K562 (cell line): ENCODE results near the gene GARIN6. TPM values are rescaled to one million over a fixed set of nuclear protein-coding genes. Genes with fewer than 3 reads are reported as not detected.

Experiments
- ATAC-seq: fragments of 200-7000 bp; cut with Tn5 transposase; 3 replicates; pipeline ENCODE4 v1.9.1; 2020; ENCODE audit warnings: moderate library complexity
- BruUV-seq: library from RNA; stranded (reverse); fragments of 400-500 nt; replicated peaks from 2 replicates; lab custom pipeline; 2021; lab: Mats Ljungman, UMichigan
- CTCF ChIA-PET: fragments of 300-600 bp; formaldehyde crosslinking; extraction: SDS; loops from one replicate; lab custom pipeline; 2021; ENCODE audit warnings: low intra/inter-chr PET ratio; lab: Yijun Ruan, JAX
- POLR2A ChIA-PET: fragments of 300-600, 350-650 bp; sonication (Branson Sonifier 250); formaldehyde crosslinking; extraction: SDS; loops from one replicate; lab custom pipeline; 2021; ENCODE audit warnings: antibody characterized with exemption, inconsistent platforms; lab: Yijun Ruan, JAX
- DNase-seq, 4 experiments: peaks; one replicate each; pipeline versions ENCODE4 v3.0.0 to v3.0.0-alpha.2; 2011 to 2018; ENCODE audit warnings: low spot score in 3 of 4, mixed read lengths in 3 of 4; ENCODE audit errors: extremely low read depth in 1 of 4
- FAIRE-seq: peaks from 2 replicates; lab custom pipeline; 2011; peaks lifted over from hg19 to GRCh38; lab: Jason Lieb, UNC
- H2AFZ ChIP-seq: 2 replicates; pipeline ENCODE4 v1.6.0; 2011; ENCODE audit warnings: low read depth, low read length, control low read depth, inconsistent platforms
- H3K27ac ChIP-seq: fragments of 200-600 bp; 3 replicates; pipeline ENCODE4 v1.8.0; 2011; ENCODE audit warnings: low read depth, mild to moderate bottlenecking, control low read depth, inconsistent platforms, low read length, moderate library complexity, mixed read lengths; ENCODE audit errors: extremely low read depth
- H3K27me3 ChIP-seq, 2 experiments: fragments of 300-600 bp in 1 of 2; 2 replicates in 1 of 2; 3 replicates in 1 of 2; pipeline versions ENCODE4 v1.6.0 to v1.8.0; 2011; ENCODE audit warnings: inconsistent platforms in 2 of 2, low read length in 2 of 2, mild to moderate bottlenecking in 1 of 2, mixed read lengths in 1 of 2, moderate library complexity in 1 of 2; ENCODE audit not compliant: control insufficient read depth in 2 of 2, insufficient read depth in 2 of 2
- H3K36me3 ChIP-seq: fragments of 300-600 bp; 3 replicates; pipeline ENCODE4 v1.8.0; 2011; ENCODE audit warnings: mild to moderate bottlenecking, low read length, inconsistent platforms; ENCODE audit not compliant: control insufficient read depth, insufficient read depth
- H3K4me1 ChIP-seq, 2 experiments: fragments of 200-600 bp in 1 of 2; replicated peaks in 1 of 2; 2 replicates in 1 of 2; 3 replicates in 1 of 2; pipeline versions ENCODE4 v1.5.1 to v1.8.0; 2011; ENCODE audit warnings: inconsistent platforms in 2 of 2, low read length in 2 of 2, mild to moderate bottlenecking in 1 of 2, mixed read lengths in 1 of 2, moderate library complexity in 1 of 2; ENCODE audit not compliant: control insufficient read depth in 2 of 2, insufficient read depth in 2 of 2
- H3K4me2 ChIP-seq: 2 replicates; pipeline ENCODE4 v1.6.1; 2011; ENCODE audit warnings: low read length, control low read depth, inconsistent platforms, mixed read lengths; ENCODE audit not compliant: insufficient read depth
- H3K4me3 ChIP-seq: fragments of 200-600 bp; sonication (generic), shearing (Covaris generic); 2 replicates; pipeline ENCODE4 v1.5.1; 2016; ENCODE audit warnings: control low read depth, inconsistent platforms
- H3K79me2 ChIP-seq: fragments of 200-600 bp; 3 replicates; pipeline ENCODE4 v1.8.0; 2011; ENCODE audit warnings: low read length, inconsistent platforms; ENCODE audit not compliant: control insufficient read depth, insufficient read depth
- H3K9ac ChIP-seq, 2 experiments: 2 replicates each; pipeline versions ENCODE4 v1.6.0 to v1.6.1; 2011; ENCODE audit warnings: low read depth in 2 of 2, low read length in 2 of 2, control low read depth in 1 of 2, inconsistent platforms in 1 of 2, mild to moderate bottlenecking in 1 of 2, mixed read lengths in 1 of 2; ENCODE audit not compliant: insufficient read depth in 1 of 2
- H3K9me1 ChIP-seq: one replicate; pipeline ENCODE4 v1.6.0; 2011; ENCODE audit warnings: inconsistent platforms, mild to moderate bottlenecking, low read length, moderate library complexity; ENCODE audit not compliant: control insufficient read depth, insufficient read depth
- H3K9me3 ChIP-seq: replicated peaks from 2 replicates; pipeline ENCODE4 v1.5.1; 2011; ENCODE audit warnings: low read depth, low read length, inconsistent platforms; ENCODE audit not compliant: control insufficient read depth, insufficient read depth
- H4K20me1 ChIP-seq: replicated peaks from 2 replicates; pipeline ENCODE4 v1.6.1; 2011; ENCODE audit warnings: low read length, inconsistent platforms, mixed read lengths; ENCODE audit not compliant: control insufficient read depth, insufficient read depth
- BRD4 ChIP-seq: fragments of 200-600 bp; sonication (generic); IDR thresholded peaks from 2 replicates; pipeline ENCODE4 v1.6.1; 2017; ENCODE audit warnings: inconsistent platforms
- CBX2 ChIP-seq: fragments of 200-600 bp; sonication (generic); IDR thresholded peaks from one replicate; pipeline ENCODE4 v1.6.1; 2012; ENCODE audit warnings: mild to moderate bottlenecking, low read length, inconsistent platforms; ENCODE audit not compliant: insufficient read depth, poor library complexity, severe bottlenecking
- CHCHD3 ChIP-seq: fragments of 250-450 bp; sonication (Bioruptor Pico); IDR thresholded peaks from 2 replicates; pipeline ENCODE4 v2.1.2; 2022; ENCODE audit warnings: mild to moderate bottlenecking
- KLF1 ChIP-seq: fragments of 450-650 bp; IDR thresholded peaks from 2 replicates; pipeline ENCODE4 v1.6.1; 2016; ENCODE audit warnings: missing genetic modification characterization, missing compliant biosample characterization
- MTF1 ChIP-seq: fragments of 250-450 bp; sonication (Bioruptor Pico); IDR thresholded peaks from 2 replicates; pipeline ENCODE4 v1.9.0; 2021; ENCODE audit warnings: moderate library complexity, mild to moderate bottlenecking, inconsistent platforms, borderline replicate concordance
- PHF21A ChIP-seq: fragments of 450-650 bp; IDR thresholded peaks from 2 replicates; pipeline ENCODE4 v1.6.1; 2017; ENCODE audit warnings: low read depth, borderline replicate concordance
- STAT5A ChIP-seq: IDR thresholded peaks from 2 replicates; pipeline ENCODE4 v1.6.1; 2012; ENCODE audit warnings: low read length, inconsistent platforms, borderline replicate concordance
- TAF15 ChIP-seq: fragments of 200-400 bp; formaldehyde crosslinking; IDR thresholded peaks from 2 replicates; pipeline ENCODE4 v1.6.1; 2017; ENCODE audit warnings: mild to moderate bottlenecking, low read depth, low read length, moderate library complexity
- ZNF583 ChIP-seq: fragments of 250-450 bp; sonication (Bioruptor Pico); IDR thresholded peaks from 2 replicates; pipeline ENCODE4 v1.4.0; 2020
- WGBS: fragments of 100-300 bp; shearing (Covaris generic); methylation state at CpG from one replicate; pipeline ENCODE4 v1.1.6; 2016; ENCODE audit warnings: low coverage, mixed read lengths; ENCODE audit not compliant: insufficient coverage; ENCODE audit errors: missing lambda C conversion rate; 5-methylcytosine and 5-hydroxymethylcytosine counted together
- in situ Hi-C: fragments of 300-500 bp; cut with MboI; formaldehyde crosslinking; loops from 4 replicates; pipeline ENCODE4 v1.15.0; 2018; ENCODE audit warnings: inconsistent platforms, mixed read lengths
- intact Hi-C: fragments of 100-400 bp; cut with micrococcal nuclease; formaldehyde crosslinking; loops from 2 replicates; pipeline ENCODE4 v1.14.2; 2022
- polyA plus RNA-seq, 8 experiments: library from polyadenylated mRNA; depleted of rRNA in 4 of 8; stranded (reverse) in 5 of 8; unstranded in 3 of 8; fragments of >200 nt; fragmentation: Nextera tagmentation in 2 of 8; fragmentation: Illumina TruSeq in 1 of 8; extraction: Ambion mirVana in 2 of 8; extraction: Trizol in 1 of 8; gene quantifications; 2 replicates each; pipeline versions ENCODE4 v1.2.1 to v1.2.3, GENCODE V29; 2011 to 2014; ENCODE audit warnings: inconsistent platforms in 1 of 8, missing spikeins in 1 of 8
- total RNA-seq, 7 experiments: library from RNA; depleted of rRNA in 6 of 7; stranded (reverse); fragments of >200 nt in 6 of 7; fragmentation: Illumina TruSeq in 2 of 7; extraction: Trizol in 2 of 7; gene quantifications; 2 replicates each; pipeline versions ENCODE4 v1.2.1 to v1.2.3, GENCODE V29; 2011 to 2021; ENCODE audit warnings: low replicate concordance in 1 of 7
- TF ChIP-seq, protein P1 (sequence below): sonication (generic); formaldehyde crosslinking; IDR thresholded peaks from 2 replicates; pipeline ENCODE4 v1.8.0; 2023; ENCODE audit warnings: mild to moderate bottlenecking, missing genetic modification reagents
- TF ChIP-seq, protein P2 (sequence below), 2 experiments: fragments of 450-650 bp; conservative IDR thresholded peaks; 2 replicates each; pipeline ENCODE4 v1.6.1; 2017; ENCODE audit warnings: mild to moderate bottlenecking in 2 of 2, moderate library complexity in 2 of 2

The GARIN6 gene
- total and polyA plus RNA-seq, 9 of the 15 experiments (the other 6 are each of a cell fraction or from before 2014, with no cell fraction given): not detected

DNA sequence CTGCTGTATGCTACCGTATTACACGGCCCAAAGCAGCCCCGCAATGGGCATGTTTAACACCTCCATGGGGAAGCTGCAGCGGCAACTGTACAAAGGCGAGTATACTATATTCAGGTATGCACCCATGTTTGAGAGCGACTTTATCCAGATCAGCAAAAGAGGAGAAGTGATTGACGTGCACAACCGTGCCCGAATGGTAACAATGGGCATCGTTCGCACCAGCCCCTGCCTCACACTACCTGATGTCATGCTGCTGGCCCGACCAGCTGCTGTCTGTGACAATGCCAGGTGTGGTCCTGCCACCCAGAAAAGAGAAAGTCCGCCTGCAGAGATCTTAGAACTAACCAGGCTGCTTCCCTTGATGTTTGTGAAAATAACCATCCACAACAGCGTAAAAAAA, 630 bp downstream of the GARIN6 start:
- WGBS: under 1% methylated on average over 14 of the region's 14 CpGs
- no TSS peak for BruUV-seq

DNA sequence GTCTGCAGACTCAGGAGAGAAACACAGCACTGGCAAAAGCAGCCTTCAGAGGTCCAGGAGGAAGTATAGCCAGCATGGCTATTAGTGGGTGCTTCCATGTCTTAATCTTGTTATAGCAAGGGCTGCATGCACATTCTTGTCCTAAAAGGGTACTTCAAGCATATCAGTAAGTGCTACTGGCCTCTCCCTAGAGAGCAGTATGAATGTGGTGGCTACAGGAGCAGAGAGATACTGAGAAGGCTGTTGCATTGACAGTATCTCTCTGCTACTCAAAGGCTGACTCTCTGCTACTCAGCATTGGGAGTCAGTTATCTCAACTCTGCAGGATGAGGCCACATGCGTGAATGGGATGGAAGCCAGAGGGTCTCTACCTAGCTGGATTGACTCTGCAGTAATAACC, 2.0 kb downstream of the GARIN6 start:
- H3K4me3 ChIP-seq: no peak overlapping the region
- no TSS peak for BruUV-seq
- no peaks in the 10 kb centered on the region for H3K9me1 ChIP-seq
- no peak for ATAC-seq
- 8% methylated on average over 1 of the region's 1 CpG for WGBS
- no peak overlapping the region for H3K4me2 ChIP-seq
- H3K36me3 ChIP-seq: no peaks in the 10 kb centered on the region
- H3K27me3 ChIP-seq: no peaks in the 10 kb centered on the region
- intact Hi-C loops (no loop called here), in situ Hi-C loops (no loop called here)
- CTCF ChIA-PET: no interaction called here
- H3K4me1 ChIP-seq: no peaks in the 10 kb centered on the region
- H4K20me1 ChIP-seq: no peaks in the 10 kb centered on the region
- H3K27ac ChIP-seq: no peak overlapping the region
- H2AFZ ChIP-seq: no peak overlapping the region
- H3K9me3 ChIP-seq: no peaks in the 10 kb centered on the region
- POLR2A ChIA-PET: no interaction called here
- DNase-seq: no peak
- no peak overlapping the region for H3K9ac ChIP-seq
- no peaks in the 10 kb centered on the region for H3K79me2 ChIP-seq
- FAIRE-seq: no peak
- no peak for TF ChIP-seq MTF1 (CRISPR knock-in tag)
- no peak for TF ChIP-seq CHCHD3
- TF ChIP-seq TAF15: no peak
- TF ChIP-seq, protein P1, sequence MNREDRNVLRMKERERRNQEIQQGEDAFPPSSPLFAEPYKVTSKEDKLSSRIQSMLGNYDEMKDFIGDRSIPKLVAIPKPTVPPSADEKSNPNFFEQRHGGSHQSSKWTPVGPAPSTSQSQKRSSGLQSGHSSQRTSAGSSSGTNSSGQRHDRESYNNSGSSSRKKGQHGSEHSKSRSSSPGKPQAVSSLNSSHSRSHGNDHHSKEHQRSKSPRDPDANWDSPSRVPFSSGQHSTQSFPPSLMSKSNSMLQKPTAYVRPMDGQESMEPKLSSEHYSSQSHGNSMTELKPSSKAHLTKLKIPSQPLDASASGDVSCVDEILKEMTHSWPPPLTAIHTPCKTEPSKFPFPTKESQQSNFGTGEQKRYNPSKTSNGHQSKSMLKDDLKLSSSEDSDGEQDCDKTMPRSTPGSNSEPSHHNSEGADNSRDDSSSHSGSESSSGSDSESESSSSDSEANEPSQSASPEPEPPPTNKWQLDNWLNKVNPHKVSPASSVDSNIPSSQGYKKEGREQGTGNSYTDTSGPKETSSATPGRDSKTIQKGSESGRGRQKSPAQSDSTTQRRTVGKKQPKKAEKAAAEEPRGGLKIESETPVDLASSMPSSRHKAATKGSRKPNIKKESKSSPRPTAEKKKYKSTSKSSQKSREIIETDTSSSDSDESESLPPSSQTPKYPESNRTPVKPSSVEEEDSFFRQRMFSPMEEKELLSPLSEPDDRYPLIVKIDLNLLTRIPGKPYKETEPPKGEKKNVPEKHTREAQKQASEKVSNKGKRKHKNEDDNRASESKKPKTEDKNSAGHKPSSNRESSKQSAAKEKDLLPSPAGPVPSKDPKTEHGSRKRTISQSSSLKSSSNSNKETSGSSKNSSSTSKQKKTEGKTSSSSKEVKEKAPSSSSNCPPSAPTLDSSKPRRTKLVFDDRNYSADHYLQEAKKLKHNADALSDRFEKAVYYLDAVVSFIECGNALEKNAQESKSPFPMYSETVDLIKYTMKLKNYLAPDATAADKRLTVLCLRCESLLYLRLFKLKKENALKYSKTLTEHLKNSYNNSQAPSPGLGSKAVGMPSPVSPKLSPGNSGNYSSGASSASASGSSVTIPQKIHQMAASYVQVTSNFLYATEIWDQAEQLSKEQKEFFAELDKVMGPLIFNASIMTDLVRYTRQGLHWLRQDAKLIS (CRISPR knock-in tag): no peak
- TF ChIP-seq STAT5A: no peak
- no peak for TF ChIP-seq ZNF583 (CRISPR knock-in tag)
- no peak for TF ChIP-seq CBX2
- TF ChIP-seq PHF21A: no peak
- TF ChIP-seq BRD4: no peak

More for the DNA sequence above, 630 bp downstream of the GARIN6 start:
- ATAC-seq (no peak), DNase-seq (no peak), FAIRE-seq (no peak)
- Histone ChIP-seq H3K79me2 (no peaks in the 10 kb centered on the region), H3K9me1 (no peaks in the 10 kb centered on the region), H4K20me1 (no peaks in the 10 kb centered on the region), H3K4me2 (no peak overlapping the region), H2AFZ (no peak overlapping the region), H3K36me3 (no peaks in the 10 kb centered on the region), H3K27ac (no peak overlapping the region), H3K9me3 (no peaks in the 10 kb centered on the region), H3K4me1 (no peaks in the 10 kb centered on the region), H3K4me3 (no peak overlapping the region), H3K27me3 (no peaks in the 10 kb centered on the region), H3K9ac (no peak overlapping the region)
- TF ChIP-seq KLF1 (tag): no peak
- TF ChIP-seq, protein P2, sequence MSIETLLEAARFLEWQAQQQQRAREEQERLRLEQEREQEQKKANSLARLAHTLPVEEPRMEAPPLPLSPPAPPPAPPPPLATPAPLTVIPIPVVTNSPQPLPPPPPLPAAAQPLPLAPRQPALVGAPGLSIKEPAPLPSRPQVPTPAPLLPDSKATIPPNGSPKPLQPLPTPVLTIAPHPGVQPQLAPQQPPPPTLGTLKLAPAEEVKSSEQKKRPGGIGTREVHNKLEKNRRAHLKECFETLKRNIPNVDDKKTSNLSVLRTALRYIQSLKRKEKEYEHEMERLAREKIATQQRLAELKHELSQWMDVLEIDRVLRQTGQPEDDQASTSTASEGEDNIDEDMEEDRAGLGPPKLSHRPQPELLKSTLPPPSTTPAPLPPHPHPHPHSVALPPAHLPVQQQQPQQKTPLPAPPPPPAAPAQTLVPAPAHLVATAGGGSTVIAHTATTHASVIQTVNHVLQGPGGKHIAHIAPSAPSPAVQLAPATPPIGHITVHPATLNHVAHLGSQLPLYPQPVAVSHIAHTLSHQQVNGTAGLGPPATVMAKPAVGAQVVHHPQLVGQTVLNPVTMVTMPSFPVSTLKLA (conservative IDR thresholded peaks at IDR 0.05): no peak
- ChIA-PET POLR2A (no interaction called here), CTCF (no interaction called here)
- in situ Hi-C loops (no loop called here), intact Hi-C loops (no loop called here)
